Esophagus squamous epithelium (tissue), 4 donors: Measurements from ENCODE around the gene SLC9A1.

ENCODE experiments used
- POLR2A ChIP-seq, 4 donors: fragments of 450-650 bp; IDR thresholded peaks; one replicate each; pipeline ENCODE4 v1.6.1; 2017; ENCODE audit warnings: antibody characterized with exemption in 4 of 4, mild to moderate bottlenecking in 4 of 4, moderate library complexity in 3 of 4
- TF ChIP-seq, protein P1 (sequence below), 6 experiments: fragments of 450-650 bp in 4 of 6; fragments of 200-600 bp in 2 of 6; sonication (generic) in 2 of 6; IDR thresholded peaks; one replicate each; pipeline ENCODE4 v1.5.1; 2016 to 2019; ENCODE audit warnings: antibody characterized with exemption in 6 of 6, mild to moderate bottlenecking in 4 of 6, moderate library complexity in 4 of 6

- TF ChIP-seq POLR2A (IDR thresholded peaks at IDR 0.05) = no peak
- TF ChIP-seq, protein P1, sequence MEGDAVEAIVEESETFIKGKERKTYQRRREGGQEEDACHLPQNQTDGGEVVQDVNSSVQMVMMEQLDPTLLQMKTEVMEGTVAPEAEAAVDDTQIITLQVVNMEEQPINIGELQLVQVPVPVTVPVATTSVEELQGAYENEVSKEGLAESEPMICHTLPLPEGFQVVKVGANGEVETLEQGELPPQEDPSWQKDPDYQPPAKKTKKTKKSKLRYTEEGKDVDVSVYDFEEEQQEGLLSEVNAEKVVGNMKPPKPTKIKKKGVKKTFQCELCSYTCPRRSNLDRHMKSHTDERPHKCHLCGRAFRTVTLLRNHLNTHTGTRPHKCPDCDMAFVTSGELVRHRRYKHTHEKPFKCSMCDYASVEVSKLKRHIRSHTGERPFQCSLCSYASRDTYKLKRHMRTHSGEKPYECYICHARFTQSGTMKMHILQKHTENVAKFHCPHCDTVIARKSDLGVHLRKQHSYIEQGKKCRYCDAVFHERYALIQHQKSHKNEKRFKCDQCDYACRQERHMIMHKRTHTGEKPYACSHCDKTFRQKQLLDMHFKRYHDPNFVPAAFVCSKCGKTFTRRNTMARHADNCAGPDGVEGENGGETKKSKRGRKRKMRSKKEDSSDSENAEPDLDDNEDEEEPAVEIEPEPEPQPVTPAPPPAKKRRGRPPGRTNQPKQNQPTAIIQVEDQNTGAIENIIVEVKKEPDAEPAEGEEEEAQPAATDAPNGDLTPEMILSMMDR (IDR thresholded peaks at IDR 0.05) = no peak
These were observed 1.9 kb downstream of the SLC9A1 start for GRCh38 chr1:27152829-27153548.
